CD4-positive, CD25-positive, alpha-beta regulatory T cell (primary cell): Measurements from ENCODE around the gene NUP50. TPM values are rescaled to one million over a fixed set of nuclear protein-coding genes. Genes with fewer than 3 reads are reported as not detected.

Experiments used
- ATAC-seq, 2 donors: fragments of 150-1000 bp; cut with Tn5 transposase; one replicate each; pipeline ENCODE4 v1.10.0; 2021; ENCODE audit warnings: low read depth in 2 of 2, moderate number of reproducible peaks in 2 of 2, moderate library complexity in 1 of 2
- DNase-seq, 3 donors: peaks; one replicate each; pipeline versions ENCODE4 v3.0.0 to v3.0.0-alpha.2; 2012 to 2022; ENCODE audit warnings: mixed read lengths in 1 of 3
- H3K27ac ChIP-seq: one replicate; pipeline ENCODE4 v1.7.0; 2013; ENCODE audit warnings: mild to moderate bottlenecking, low read length; ENCODE audit not compliant: insufficient read depth, poor library complexity, severe bottlenecking
- H3K27me3 ChIP-seq: one replicate; pipeline ENCODE4 v1.7.0; 2013; ENCODE audit warnings: low read length; ENCODE audit not compliant: control insufficient read depth, insufficient read depth
- H3K36me3 ChIP-seq: one replicate; pipeline ENCODE4 v1.7.0; 2013; ENCODE audit warnings: mild to moderate bottlenecking, low read length, moderate library complexity; ENCODE audit not compliant: control insufficient read depth, insufficient read depth
- H3K4me1 ChIP-seq: 2 replicates; pipeline ENCODE4 v1.7.0; 2013; ENCODE audit warnings: mild to moderate bottlenecking, low read length; ENCODE audit not compliant: insufficient read depth, control insufficient read depth, poor library complexity, severe bottlenecking
- H3K4me3 ChIP-seq: one replicate; pipeline ENCODE4 v1.7.0; 2013; ENCODE audit warnings: low read depth, mild to moderate bottlenecking, low read length, moderate library complexity
- H3K9me3 ChIP-seq, 2 experiments: 1 replicate in 1 of 2; 2 replicates in 1 of 2; pipeline ENCODE4 v1.7.0; 2013; ENCODE audit warnings: low read length in 2 of 2, mild to moderate bottlenecking in 1 of 2, moderate library complexity in 1 of 2; ENCODE audit not compliant: control insufficient read depth in 2 of 2
- H3K27ac Mint-ChIP-seq, 3 donors: one replicate each; pipeline ENCODE4 v1.8.0; 2020 to 2022; ENCODE audit warnings: mild to moderate bottlenecking in 3 of 3, mixed read lengths in 3 of 3, moderate library complexity in 2 of 3
- H3K27me3 Mint-ChIP-seq: one replicate; pipeline ENCODE4 v1.8.0; 2022; ENCODE audit warnings: mild to moderate bottlenecking, mixed read lengths
- H3K36me3 Mint-ChIP-seq: one replicate; pipeline ENCODE4 v1.8.0; 2020; ENCODE audit warnings: mixed read lengths
- H3K4me1 Mint-ChIP-seq, 4 donors: one replicate each; pipeline ENCODE4 v1.8.0; 2020 to 2022; ENCODE audit warnings: mixed read lengths in 4 of 4, mild to moderate bottlenecking in 1 of 4
- H3K4me3 Mint-ChIP-seq, 4 donors: one replicate each; pipeline ENCODE4 v1.8.0; 2020 to 2022; ENCODE audit warnings: mild to moderate bottlenecking in 4 of 4, mixed read lengths in 4 of 4, moderate library complexity in 3 of 4
- H3K9me3 Mint-ChIP-seq, 7 donors: one replicate each; pipeline ENCODE4 v1.8.0; 2020 to 2022; ENCODE audit warnings: mixed read lengths in 7 of 7, mild to moderate bottlenecking in 3 of 7, moderate library complexity in 2 of 7
- polyA plus RNA-seq, 4 donors: library from polyadenylated mRNA; unstranded; fragments of 300-500 nt; fragmentation: Illumina TruSeq; gene quantifications; one replicate each; pipeline ENCODE4 v1.2.3, GENCODE V29; 2021
- total RNA-seq: library from RNA; stranded (reverse); gene quantifications from one replicate; pipeline ENCODE4 v1.2.3, GENCODE V29; 2022

The NUP50 gene
- total and polyA plus RNA-seq, 5 donors from 2014 or later: 52.0 to 98.8 (median 68.4) TPM

- no peaks in the 10 kb centered on the region for H3K9me3 ChIP-seq
- no peak overlapping the region for H3K27ac Mint-ChIP-seq
- H3K4me3 ChIP-seq: no peak overlapping the region
- ATAC-seq (no peak), DNase-seq (no peak)
- no peaks in the 10 kb centered on the region for H3K36me3 Mint-ChIP-seq
- no peaks in the 10 kb centered on the region for H3K36me3 ChIP-seq
- no peaks in the 10 kb centered on the region for H3K9me3 Mint-ChIP-seq
- H3K4me1 ChIP-seq: peaks cover 13% of the 10 kb centered on the region
- H3K27me3 ChIP-seq: no peaks in the 10 kb centered on the region
- no peak overlapping the region for H3K4me3 Mint-ChIP-seq
- H3K4me1 Mint-ChIP-seq: peaks cover 6 to 31% (median 26%) of the 10 kb centered on the region in 4 donors
- no peaks in the 10 kb centered on the region for H3K27me3 Mint-ChIP-seq
- H3K27ac ChIP-seq: no peak overlapping the region
These were observed 57.5 kb downstream of the NUP50 start for GRCh38 chr22:45221201-45221600.

- no peaks in the 10 kb centered on the region for H3K27me3 ChIP-seq
- Mint-ChIP-seq H3K36me3 (no peaks in the 10 kb centered on the region), H3K4me3 (no peak overlapping the region), H3K4me1 (peaks cover 6 to 33% (median 28%) of the 10 kb centered on the region in 4 donors), H3K27ac (peak overlapping the region in 1 of 3 donors; percentile 45), H3K9me3 (no peaks in the 10 kb centered on the region), H3K27me3 (no peaks in the 10 kb centered on the region)
- H3K4me3 ChIP-seq: no peak overlapping the region
- no peaks in the 10 kb centered on the region for H3K9me3 ChIP-seq
- ATAC-seq (no peak), DNase-seq (no peak)
- no peak overlapping the region for H3K27ac ChIP-seq
- no peaks in the 10 kb centered on the region for H3K36me3 ChIP-seq
- H3K4me1 ChIP-seq: peaks cover 13% of the 10 kb centered on the region
These were observed 59.8 kb downstream of the NUP50 start for GRCh38 chr22:45223304-45224117.

- Mint-ChIP-seq H3K4me1 (peaks cover 6 to 26% (median 24%) of the 10 kb centered on the region in 4 donors), H3K27ac (peak overlapping the region in 1 of 3 donors; percentile 8), H3K27me3 (no peaks in the 10 kb centered on the region), H3K4me3 (no peak overlapping the region), H3K36me3 (no peaks in the 10 kb centered on the region), H3K9me3 (no peaks in the 10 kb centered on the region)
- Histone ChIP-seq H3K4me1 (peaks cover 7% of the 10 kb centered on the region), H3K27me3 (no peaks in the 10 kb centered on the region), H3K27ac (no peak overlapping the region), H3K36me3 (no peaks in the 10 kb centered on the region), H3K4me3 (no peak overlapping the region), H3K9me3 (no peaks in the 10 kb centered on the region)
- ATAC-seq (no peak), DNase-seq (no peak)
These were observed 60.6 kb downstream of the NUP50 start for GRCh38 chr22:45224331-45224730.

GRCh38 chr22:45224988-45225731 lies 61.4 kb downstream of the NUP50 start:
- no peaks in the 10 kb centered on the region for H3K9me3 ChIP-seq
- H3K4me1 ChIP-seq: peaks cover 5% of the 10 kb centered on the region
- H3K4me3 ChIP-seq: no peak overlapping the region
- no peaks in the 10 kb centered on the region for H3K36me3 Mint-ChIP-seq
- no peak overlapping the region for H3K27ac ChIP-seq
- H3K27me3 Mint-ChIP-seq: no peaks in the 10 kb centered on the region
- H3K27ac Mint-ChIP-seq: no peak overlapping the region
- no peak for DNase-seq
- no peaks in the 10 kb centered on the region for H3K36me3 ChIP-seq
- H3K4me1 Mint-ChIP-seq: peaks cover 6 to 29% (median 23%) of the 10 kb centered on the region in 4 donors
- no peaks in the 10 kb centered on the region for H3K9me3 Mint-ChIP-seq
- no peak overlapping the region for H3K4me3 Mint-ChIP-seq
- H3K27me3 ChIP-seq: no peaks in the 10 kb centered on the region
- ATAC-seq: no peak

GRCh38 chr22:45225732-45226502 lies 62.2 kb downstream of the NUP50 start:
- DNase-seq (no peak), ATAC-seq (no peak)
- Histone ChIP-seq H3K27me3 (no peaks in the 10 kb centered on the region), H3K9me3 (no peaks in the 10 kb centered on the region), H3K4me3 (no peak overlapping the region), H3K4me1 (peaks cover 5% of the 10 kb centered on the region), H3K27ac (no peak overlapping the region), H3K36me3 (no peaks in the 10 kb centered on the region)
- Mint-ChIP-seq H3K27ac (peak overlapping the region in 1 of 3 donors; percentile 65), H3K27me3 (no peaks in the 10 kb centered on the region), H3K4me3 (peak overlapping the region in 1 of 4 donors; percentile 45), H3K36me3 (no peaks in the 10 kb centered on the region), H3K4me1 (peaks cover 6 to 27% (median 22%) of the 10 kb centered on the region in 4 donors), H3K9me3 (no peaks in the 10 kb centered on the region)

- DNase-seq (no peak), ATAC-seq (no peak)
- H3K4me3 Mint-ChIP-seq: peak overlapping the region in 1 of 4 donors; percentile 45
- no peaks in the 10 kb centered on the region for H3K36me3 Mint-ChIP-seq
- no peaks in the 10 kb centered on the region for H3K9me3 ChIP-seq
- H3K4me1 Mint-ChIP-seq: peaks cover 6 to 26% (median 18%) of the 10 kb centered on the region in 4 donors
- H3K4me1 ChIP-seq: peaks cover 5% of the 10 kb centered on the region
- no peaks in the 10 kb centered on the region for H3K36me3 ChIP-seq
- no peak overlapping the region for H3K27ac ChIP-seq
- no peaks in the 10 kb centered on the region for H3K27me3 ChIP-seq
- H3K27me3 Mint-ChIP-seq: no peaks in the 10 kb centered on the region
- H3K4me3 ChIP-seq: no peak overlapping the region
- peak overlapping the region in 1 of 3 donors; percentile 75 for H3K27ac Mint-ChIP-seq
- H3K9me3 Mint-ChIP-seq: no peaks in the 10 kb centered on the region
These were observed 62.9 kb downstream of the NUP50 start for GRCh38 chr22:45226503-45227186.
